HG03521 (cell line): ENCODE measurements around the gene KRTAP5-2.

ENCODE experiments used
- ATAC-seq: cut with Tn5 transposase; IDR thresholded peaks from one replicate; pipeline ENCODE4 v1.9.1; 2021; ENCODE audit warnings: mild to moderate bottlenecking, moderate library complexity; ENCODE audit not compliant: unreplicated experiment

The KRTAP5-2 gene

GRCh38 chr11:1557051-1557884 is 40.8 kb downstream of the KRTAP5-2 start:
- no peak for ATAC-seq

- ATAC-seq = no peak
Observed at GRCh38 chr11:1556278-1556902, 41.7 kb downstream of the KRTAP5-2 start.

- ATAC-seq = no peak
Observed at GRCh38 chr11:1555713-1556153, 42.4 kb downstream of the KRTAP5-2 start.

- no peak for ATAC-seq
Observed at GRCh38 chr11:1554981-1555712, 42.9 kb downstream of the KRTAP5-2 start.

GRCh38 chr11:1553808-1554594 is 44.1 kb downstream of the KRTAP5-2 start:
- no peak for ATAC-seq

GRCh38 chr11:1549338-1550330 is 48.5 kb downstream of the KRTAP5-2 start:
- ATAC-seq = no peak

GRCh38 chr11:1548221-1549070 is 49.6 kb downstream of the KRTAP5-2 start:
- no peak for ATAC-seq

GRCh38 chr11:1547467-1548098 is 50.5 kb downstream of the KRTAP5-2 start:
- ATAC-seq = no peak
